GM21825 (cell line): ENCODE results near the gene SMIM44.
"Not testable (repeated sequence)": the region's sequence is repeated elsewhere in the genome, so short reads cannot be mapped to it uniquely, and the experiment has no call there.

Experiments
- ATAC-seq: cut with Tn5 transposase; IDR thresholded peaks from one replicate; pipeline ENCODE4 v1.9.1; 2021; ENCODE audit warnings: mild to moderate bottlenecking, moderate library complexity; ENCODE audit not compliant: unreplicated experiment

SMIM44 gene

GRCh38 chr19:3459089-3459881 is 24.0 kb downstream of the SMIM44 start:
- no peak for ATAC-seq

GRCh38 chr19:3458229-3459088 is 24.8 kb downstream of the SMIM44 start:
- no peak for ATAC-seq

GRCh38 chr19:3457528-3458228 is 25.6 kb downstream of the SMIM44 start:
- ATAC-seq = no peak

- ATAC-seq = no peak
Measured at GRCh38 chr19:3456925-3457527, 26.2 kb downstream of the SMIM44 start.

GRCh38 chr19:3455960-3456601 is 27.2 kb downstream of the SMIM44 start:
- ATAC-seq = no peak

- no peak for ATAC-seq
Measured at GRCh38 chr19:3455393-3455955, 27.8 kb downstream of the SMIM44 start.

- ATAC-seq = no peak
Measured at GRCh38 chr19:3454656-3455392, 28.4 kb downstream of the SMIM44 start.

GRCh38 chr19:3453840-3454239 is 29.4 kb downstream of the SMIM44 start:
- ATAC-seq = no peak

- ATAC-seq = not testable (repeated sequence)
Measured at GRCh38 chr19:3452942-3453214, 30.4 kb downstream of the SMIM44 start.

- ATAC-seq = no peak
Measured at GRCh38 chr19:3452171-3452941, 30.9 kb downstream of the SMIM44 start.

GRCh38 chr19:3451451-3451866 is 31.8 kb downstream of the SMIM44 start:
- ATAC-seq = no peak

- no peak for ATAC-seq
Measured at GRCh38 chr19:3450796-3451411, 32.3 kb downstream of the SMIM44 start.

GRCh38 chr19:3448616-3449334 is 34.5 kb downstream of the SMIM44 start:
- ATAC-seq = no peak

- not testable (repeated sequence) for ATAC-seq
Measured at GRCh38 chr19:3446657-3447056, 36.6 kb downstream of the SMIM44 start.

GRCh38 chr19:3444695-3445234 is 38.5 kb downstream of the SMIM44 start:
- ATAC-seq = no peak

- no peak for ATAC-seq
Measured at GRCh38 chr19:3443840-3444694, 39.2 kb downstream of the SMIM44 start.
